GM19463 (cell line): ENCODE results near the gene SV2A.
"Not testable (repeated sequence)": the region's sequence is repeated elsewhere in the genome, so short reads cannot be mapped to it uniquely, and the experiment has no call there.

Experiments used
- ATAC-seq: cut with Tn5 transposase; IDR thresholded peaks from one replicate; pipeline ENCODE4 v1.9.1; 2021; ENCODE audit warnings: mild to moderate bottlenecking, moderate library complexity; ENCODE audit not compliant: unreplicated experiment

The SV2A gene

DNA sequence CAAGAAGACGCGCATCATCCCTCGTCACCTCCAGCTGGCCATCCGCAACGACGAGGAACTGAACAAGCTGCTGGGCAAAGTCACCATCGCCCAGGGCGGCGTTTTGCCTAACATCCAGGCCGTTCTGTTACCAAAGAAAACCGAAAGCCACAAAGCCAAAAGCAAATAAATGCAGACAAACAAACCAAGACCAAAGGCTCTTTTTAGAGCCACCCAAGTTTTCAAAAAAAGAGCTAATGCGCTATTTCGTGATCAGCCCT is 30.5 kb downstream of the SV2A start:
- ATAC-seq: not testable (repeated sequence)

DNA sequence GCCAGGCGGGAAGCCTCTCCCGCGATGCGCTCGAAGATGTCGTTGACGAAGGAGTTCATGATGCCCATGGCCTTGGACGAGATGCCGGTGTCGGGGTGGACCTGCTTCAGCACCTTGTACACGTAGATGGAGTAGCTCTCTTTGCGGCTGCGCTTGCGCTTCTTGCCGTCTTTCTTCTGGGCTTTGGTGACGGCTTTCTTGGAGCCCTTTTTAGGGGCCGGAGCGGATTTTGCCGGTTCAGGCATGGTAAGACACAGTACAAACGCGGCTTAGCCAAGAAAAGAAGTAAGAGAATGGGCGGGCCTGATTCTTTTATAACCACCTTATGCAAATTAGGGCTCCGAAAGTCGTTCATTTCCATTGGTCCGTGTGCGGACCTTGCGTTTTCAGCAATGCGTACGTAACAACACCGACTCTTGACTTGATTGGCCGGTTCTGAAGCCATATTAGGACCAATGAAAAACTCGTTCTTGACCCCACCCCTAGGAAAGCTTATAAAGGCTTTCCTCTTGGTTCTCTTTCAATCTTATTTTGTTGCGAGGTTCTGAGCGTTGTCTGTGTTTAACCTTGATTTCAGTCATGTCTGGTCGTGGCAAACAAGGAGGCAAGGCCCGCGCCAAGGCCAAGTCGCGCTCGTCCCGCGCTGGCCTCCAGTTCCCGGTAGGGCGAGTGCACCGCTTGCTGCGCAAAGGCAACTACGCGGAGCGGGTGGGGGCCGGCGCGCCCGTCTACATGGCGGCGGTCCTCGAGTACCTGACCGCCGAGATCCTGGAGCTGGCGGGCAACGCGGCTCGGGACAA is 31.0 kb downstream of the SV2A start:
- ATAC-seq: peak; percentile 54

DNA sequence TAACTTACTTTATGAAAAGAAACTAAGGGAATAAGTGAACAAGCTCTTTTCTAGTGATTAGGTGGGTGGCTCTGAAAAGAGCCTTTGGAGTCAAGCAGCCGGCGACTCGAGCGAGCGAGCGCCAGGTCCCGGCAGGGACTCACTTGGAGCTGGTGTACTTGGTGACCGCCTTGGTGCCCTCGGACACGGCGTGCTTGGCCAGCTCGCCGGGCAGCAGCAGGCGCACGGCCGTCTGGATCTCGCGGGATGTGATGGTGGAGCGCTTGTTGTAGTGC is 31.6 kb downstream of the SV2A start:
- not testable (repeated sequence) for ATAC-seq

DNA sequence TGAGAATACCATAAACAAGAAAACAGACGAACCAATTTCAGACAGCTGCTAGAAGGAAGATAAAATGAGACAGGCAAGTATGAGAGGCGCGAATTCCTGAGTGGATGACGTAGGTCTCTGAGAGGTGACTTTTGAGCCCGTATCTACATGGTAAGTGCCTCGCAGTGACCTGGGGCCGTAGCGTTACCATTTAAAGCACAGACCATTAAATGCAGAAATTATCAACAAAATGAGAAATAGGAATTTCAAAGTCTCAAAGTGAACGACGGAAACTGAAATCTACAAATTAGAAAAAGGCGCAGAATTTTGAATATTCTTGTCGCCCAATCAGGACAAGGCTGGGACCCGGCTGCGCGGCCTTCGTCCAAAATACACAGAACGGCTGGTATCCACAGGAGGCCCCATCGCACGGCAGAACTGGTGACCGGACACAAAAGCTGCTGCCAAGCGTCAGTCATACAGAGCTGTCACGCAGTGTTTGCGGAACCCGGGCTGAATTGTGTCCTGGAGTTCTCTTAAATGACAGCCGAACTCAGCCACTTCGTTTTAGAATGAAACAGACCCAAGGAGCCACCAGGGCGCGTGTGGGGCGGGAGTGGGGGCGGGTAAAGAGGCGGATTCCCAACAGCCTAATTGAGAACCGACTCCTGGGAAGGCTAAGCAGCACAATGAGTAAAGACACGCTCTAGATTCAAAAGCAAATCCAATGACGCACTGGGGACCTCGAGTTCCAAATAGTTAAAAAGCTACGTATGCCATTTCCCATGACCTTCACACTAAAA is 32.1 kb downstream of the SV2A start:
- ATAC-seq: no peak

DNA sequence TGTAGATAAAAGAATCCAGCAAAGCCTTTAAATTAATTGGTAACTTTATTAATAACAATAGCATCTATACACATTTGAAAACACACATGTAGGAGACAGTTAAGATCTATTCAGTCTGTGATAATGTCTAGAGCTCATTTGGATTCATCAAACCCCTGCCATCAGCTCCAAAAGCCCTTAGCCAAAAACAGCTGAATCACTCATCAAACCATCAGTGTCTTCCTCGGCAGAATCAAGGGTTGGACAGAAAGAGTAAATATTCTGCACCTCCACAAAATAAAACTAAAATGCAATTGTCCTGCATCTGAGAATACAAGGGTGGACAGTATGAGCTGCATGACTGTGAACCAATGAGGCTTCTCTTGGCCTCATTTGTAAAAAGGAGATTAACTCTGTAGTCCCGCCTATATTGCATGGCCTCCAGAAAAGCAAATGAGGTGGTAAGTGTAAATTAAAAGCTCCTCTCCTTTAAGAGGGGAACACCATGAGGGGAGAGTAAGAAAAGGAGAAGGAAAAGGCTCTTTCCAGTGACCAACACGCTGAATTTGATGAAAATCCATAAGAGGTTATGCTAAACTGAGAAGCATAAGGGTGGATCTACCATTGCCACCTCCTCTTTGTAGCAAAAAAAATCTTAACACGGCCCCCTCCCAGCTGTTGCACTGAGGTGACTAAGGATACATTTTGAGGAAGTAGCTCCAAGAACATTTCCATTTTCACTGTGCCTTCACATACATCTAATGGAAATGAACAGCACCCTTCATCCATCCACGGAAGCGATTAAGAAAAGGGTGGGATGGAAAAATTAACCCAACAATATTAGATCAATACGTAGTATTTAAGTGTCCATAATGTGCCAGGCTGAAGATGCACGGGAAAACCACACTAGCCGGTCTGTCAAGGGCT is 33.0 kb downstream of the SV2A start:
- ATAC-seq: no peak

DNA sequence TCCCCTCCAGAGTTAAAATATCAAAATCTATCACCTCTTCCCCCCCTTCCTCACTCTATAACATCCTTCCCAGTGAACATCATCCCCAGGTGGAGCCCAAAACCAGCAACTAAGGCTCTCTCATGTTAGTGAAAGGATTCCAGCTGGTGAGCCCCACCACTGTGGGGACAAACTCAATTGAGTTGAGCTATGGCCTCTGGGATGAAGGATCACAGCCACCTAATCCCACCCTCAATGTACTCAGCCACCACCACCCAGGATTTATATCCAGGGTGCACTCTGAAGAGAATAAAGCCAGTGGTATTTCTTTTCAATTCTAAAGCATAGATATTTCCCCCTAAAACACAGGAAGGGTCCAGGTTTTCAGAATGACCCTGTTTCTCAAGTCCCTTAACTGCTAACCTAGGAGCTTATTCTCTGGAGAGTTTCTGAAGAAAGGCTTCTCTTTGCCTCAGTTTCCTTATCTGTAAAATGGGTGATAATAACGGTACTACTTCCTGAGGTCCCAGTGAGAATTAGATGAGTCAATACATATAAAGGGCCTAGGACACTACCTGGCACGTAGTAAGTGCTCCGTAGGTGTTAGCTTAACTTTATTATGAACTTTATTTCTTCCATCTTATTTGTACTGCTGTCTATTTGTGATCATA is 33.9 kb downstream of the SV2A start:
- no peak for ATAC-seq

DNA sequence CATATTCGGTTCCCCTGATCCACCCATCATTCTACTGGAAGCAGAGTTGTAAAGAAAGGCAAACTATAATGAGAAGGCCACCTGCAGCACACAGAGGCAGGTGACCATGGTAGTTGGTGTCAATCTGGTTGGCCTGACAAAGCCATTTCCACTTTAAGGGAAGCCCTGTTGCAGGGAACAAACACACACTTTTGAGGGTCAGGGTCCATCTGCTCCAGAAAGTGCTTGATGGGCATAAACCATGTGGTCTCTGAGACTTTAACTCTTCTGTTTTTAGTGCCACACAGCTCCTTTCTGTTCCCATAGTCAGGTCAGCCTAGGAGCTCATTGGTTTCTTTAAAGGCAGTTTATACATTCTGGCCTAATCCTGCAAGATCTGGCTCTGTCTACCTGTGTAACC is 35.8 kb downstream of the SV2A start:
- no peak for ATAC-seq

DNA sequence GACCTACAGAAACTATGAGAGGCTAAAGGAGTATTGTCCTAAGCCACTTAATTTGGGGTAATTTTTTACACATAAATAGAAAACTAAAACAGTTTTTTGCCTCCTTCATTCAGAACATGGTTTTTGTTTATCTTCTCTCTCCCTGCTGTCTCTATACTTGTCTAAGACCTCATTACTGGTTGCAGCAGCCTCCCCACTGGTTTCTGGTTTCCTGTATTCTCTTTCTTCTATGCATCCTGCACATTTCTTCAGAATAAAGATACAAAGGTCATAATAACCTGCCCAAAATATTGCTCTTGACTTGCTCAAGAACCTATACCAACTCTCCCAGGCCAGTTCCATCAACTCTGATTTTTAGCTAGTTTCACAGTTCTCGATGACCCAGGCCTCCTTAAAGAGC is 38.1 kb downstream of the SV2A start:
- no peak for ATAC-seq

DNA sequence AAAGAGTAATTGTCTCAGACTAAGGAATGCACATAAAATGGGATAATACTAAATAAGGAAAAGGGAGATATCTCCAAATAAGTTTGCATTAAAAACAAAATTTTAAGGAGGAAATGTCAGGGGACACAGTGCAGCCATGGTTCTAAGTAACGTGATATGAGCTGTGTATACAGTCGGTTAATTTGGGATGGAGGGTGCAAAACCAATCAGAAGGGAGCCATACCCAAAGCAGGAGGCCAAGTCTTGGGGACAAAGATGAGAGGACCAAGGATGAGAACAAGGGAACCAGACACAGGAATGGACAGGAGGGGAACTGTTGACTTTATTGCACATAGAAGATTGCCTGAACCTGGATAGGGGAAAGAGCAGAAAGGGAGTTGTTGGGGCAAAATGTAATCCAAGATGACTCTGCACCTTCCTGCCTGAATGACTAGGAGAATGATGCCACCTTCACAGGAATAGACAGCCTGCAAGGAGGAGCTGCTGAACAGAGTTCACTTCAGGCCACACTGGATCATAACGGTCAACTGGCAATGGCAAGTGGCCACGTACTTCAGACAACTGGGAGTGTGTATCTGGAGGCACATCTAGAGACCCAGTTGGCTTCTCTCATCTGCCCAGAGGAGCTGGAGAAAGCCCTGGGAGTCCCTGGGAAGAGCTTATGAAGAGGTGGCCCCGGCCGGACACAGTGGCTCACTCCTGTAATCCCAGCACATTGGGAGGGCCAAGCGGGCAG is 40.3 kb downstream of the SV2A start:
- no peak for ATAC-seq

DNA sequence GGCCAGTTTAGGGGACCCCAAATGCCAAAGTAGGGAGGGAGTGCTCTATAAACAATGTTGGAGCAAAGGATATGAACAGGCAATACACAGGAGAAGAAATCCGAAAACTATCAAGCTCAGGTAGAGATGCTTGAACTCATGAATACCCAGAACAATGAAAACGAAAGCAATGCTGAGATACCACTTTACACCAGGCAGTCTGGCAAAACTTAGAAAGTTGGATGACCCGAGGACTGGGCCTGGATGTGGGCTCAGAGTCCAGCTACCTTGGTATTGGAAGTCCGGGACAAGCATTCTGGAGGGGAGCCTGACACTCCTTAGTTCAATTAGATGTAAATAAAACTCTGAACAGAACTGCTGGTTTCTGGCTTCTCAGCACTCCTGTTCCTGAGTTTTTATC is 44.6 kb downstream of the SV2A start:
- ATAC-seq: not testable (repeated sequence)

DNA sequence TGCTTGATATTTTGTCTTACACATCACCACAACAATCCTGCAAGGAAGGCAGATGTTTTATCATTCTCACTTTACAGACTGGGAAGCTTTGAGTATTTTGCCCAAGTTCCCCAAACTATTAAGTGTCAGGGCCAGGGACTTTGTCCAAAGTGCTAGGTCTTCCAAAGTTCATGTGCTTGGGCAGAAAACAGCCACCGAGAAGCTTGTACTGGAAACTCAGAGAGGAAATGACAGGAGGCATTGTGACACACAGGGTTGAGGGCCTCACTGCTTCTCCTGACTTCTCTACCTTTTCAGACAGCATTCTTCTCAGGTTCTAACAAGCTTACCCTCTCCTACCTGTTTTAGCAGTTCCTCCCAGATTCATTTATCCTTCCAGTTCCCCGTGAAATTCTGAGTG is 50.8 kb downstream of the SV2A start:
- not testable (repeated sequence) for ATAC-seq

DNA sequence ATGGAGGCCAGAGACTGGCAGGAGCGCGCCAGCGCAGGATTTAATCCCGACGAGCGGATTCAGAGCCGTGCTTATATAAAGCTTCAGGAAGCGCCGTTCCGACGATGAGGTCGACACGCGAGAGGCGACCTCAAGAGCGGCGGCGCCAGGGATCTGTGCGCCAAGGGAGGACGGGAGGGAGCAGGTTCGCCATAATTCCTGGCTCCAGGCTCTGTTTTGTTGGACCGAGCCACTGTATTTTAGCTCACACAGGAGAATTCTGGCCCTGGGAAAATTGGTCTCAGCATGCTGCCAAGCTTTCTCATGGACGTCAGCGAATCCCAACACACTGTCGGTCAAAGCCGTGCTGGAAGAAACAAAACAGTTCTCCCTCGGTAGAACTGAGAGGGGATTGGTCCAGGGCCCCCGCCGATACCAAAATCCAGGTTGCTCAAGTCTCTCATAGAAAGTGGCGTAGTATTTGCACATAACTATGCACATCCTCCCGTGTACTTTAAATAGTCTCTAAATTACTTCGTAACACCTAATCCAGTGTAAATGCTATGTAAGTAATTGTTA is 56.1 kb downstream of the SV2A start:
- ATAC-seq: not testable (repeated sequence)

DNA sequence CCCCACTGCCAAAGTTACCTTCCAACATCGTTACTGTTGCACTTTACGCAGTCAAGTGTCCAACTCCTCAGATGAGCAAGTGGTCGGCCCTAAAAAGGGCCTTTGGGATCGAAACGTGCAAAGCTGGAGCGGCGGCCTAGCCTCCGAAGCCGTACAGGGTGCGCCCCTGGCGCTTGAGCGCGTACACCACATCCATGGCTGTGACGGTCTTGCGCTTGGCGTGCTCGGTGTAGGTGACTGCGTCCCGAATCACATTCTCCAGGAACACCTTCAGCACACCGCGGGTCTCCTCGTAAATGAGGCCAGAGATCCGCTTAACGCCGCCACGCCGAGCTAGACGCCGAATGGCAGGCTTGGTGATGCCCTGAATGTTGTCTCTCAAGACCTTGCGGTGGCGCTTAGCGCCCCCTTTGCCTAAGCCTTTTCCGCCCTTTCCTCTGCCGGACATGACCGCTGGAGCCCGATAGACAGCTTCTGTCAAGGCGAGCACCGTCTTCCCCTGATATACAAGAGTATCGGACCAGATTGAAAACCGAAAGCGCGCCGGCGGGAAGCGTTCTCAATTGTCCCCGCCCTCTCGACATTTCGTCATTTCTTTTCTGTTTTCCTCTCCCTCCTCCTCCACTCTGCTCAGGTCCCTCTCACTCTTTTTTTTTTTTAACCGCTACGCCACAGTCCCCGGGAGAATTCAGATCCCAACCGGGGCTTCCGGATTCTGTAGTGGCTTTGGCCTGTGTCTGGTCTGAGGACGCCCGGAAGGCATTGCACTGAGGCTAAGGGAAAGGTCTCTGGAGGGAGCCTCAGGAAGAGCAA is 56.8 kb downstream of the SV2A start:
- peak; percentile 68 for ATAC-seq

DNA sequence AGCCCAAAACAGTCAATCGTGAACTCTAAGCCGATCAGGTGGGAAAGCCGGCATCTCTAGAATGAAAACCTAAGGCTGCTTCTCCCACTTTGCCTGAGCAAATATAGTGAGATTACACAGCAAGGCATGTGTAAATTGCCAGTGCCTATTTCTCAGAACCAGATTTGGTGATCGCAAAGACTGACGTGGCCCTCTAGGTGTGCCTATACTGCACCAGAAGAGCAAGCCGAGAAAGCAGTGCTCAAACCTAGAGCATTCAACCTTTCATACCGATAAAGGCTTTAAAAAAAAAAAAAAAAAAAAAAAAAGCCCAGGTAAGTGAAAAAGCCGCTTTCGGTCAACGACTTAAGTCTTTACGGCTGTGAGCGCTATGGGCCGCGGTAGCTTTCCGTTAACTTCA is 57.4 kb downstream of the SV2A start:
- peak; percentile 1 for ATAC-seq
